DMS79 treated with DMSO at 0.1 percent for 48 hours (cell line): Measurements from ENCODE around the gene GPR55.
"Not testable (repeated sequence)": the region's sequence is repeated elsewhere in the genome, so short reads cannot be mapped to it uniquely, and the experiment has no call there.

ENCODE experiments used
- DNase-seq: peaks from one replicate; lab custom pipeline; 2025; lab: John Stamatoyannopoulos, UW

Gene GPR55, protein sequence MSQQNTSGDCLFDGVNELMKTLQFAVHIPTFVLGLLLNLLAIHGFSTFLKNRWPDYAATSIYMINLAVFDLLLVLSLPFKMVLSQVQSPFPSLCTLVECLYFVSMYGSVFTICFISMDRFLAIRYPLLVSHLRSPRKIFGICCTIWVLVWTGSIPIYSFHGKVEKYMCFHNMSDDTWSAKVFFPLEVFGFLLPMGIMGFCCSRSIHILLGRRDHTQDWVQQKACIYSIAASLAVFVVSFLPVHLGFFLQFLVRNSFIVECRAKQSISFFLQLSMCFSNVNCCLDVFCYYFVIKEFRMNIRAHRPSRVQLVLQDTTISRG

DNA sequence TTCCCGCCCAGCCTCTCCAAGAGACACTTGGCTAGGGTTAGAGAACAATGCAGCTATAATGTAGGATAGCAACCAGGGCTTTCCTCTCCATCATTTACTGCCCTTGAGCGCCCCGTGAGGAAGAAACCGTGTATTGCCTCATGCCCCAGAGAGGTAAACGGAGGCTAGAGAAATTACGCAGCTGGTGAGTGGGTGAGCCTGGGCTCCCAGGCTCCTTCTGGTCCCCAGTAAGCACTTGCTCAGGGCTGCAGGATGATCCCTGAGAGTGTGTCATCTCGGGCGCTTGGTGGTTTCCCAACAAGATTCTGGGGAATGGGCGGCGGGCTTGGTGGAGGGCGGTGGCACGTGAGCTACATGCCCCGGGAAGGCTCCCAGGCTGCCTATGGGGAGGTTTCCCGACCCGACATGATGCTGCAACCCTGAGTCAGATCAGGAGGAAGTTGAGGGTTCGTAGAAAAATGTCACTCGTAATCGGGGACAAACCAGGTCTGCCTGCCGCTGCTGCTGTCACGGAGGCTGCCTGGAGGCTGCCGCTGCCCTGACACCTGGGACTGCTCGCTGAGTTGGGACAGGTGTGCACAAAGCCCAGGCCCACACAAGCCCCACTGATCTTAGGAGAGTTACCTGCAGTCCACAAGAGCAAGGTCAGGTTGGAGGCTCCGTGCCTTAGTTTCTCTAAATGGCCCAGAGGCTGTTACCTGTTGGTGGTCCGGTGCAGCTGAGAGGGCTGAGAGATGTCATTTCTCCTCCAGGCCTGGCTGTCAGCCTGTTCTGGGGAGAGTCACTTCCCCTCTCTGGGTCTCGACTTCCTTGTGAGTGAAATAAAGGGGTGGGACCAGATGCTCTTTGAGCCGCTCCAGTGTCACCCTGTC, at the start of gene GPR55:
Gene GPR55, minus strand, starts transcription at position 773 of the 872 bp plus-strand sequence. CDS start 14,280 bp downstream, outside the sequence.
- DNase-seq, result no peak

DNA sequence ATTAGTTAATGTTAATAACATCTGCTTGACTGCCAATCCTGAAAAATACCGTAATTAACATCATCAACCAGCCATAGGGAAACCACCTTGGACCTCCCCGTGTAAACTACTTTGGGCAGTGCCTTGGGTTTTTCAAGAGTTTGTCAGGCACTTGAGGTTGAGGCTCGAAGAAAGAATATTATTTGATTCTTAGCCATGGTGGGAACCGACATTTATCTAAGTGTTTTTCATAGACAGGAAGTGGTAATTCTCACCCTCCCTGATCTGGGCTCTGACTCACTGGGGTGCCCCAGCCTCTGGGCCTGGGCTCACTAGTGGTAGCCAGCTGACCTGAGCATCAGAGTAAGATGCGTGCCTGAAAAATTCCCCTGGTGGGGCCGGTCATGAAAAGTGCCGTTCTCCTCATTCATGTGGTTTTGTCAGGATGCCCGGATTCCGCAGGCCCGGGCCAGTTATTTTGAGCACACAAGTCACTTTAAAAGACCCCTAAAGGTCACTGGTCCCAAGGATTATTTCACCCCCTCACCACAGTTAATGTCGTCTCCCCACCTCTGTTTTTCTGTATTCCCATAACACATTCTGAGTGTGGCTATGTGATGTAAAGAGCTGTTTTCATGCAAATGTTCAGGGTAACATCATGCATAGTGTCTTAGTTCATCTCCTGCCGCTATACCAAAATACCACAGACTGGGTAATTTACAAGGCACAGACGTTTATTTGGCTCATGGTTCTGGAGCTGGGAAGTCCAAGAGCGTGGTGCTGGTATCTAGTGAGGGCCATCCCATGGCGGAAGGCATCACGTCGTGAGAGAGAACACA, 49.3 kb upstream of the GPR55 start:
- DNase-seq, result no peak

DNA sequence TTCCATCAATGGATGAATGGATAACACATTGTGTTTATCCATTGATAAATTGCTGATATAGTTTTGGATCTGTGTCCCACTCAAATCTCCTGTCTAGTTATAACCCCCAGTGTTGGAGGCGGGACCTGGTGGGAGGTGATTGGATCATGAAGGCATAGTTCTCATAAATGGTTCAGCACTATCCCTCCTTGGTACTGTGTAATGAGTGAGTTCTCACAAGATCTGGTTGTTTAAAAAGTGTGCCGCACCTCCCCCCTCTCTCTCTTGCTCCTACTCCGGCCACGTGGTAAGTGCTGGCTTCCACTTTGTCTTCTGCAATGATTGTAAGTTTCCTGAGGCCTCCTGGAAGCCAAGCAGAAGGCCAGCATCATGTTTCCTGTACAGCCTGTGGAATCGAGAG, 47.0 kb upstream of the GPR55 start:
- no peak for DNase-seq

DNA sequence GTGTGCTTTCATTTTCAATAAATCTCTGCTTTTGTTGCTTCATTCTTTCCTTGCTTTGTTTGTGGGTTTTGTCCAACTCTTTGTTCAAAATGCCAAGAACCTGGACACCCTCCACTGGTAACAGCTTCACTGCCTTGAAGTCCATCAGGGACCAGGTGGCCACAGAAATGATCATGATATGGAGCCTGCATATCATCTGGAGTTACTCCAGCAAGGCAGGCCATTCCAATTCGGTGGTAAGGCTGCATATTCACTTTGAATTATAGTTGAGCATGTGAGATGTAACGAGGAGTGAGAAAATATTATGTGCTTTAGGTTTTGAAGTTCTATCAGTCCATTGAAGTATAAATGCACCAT, 44.6 kb upstream of the GPR55 start:
- DNase-seq, result no peak

DNA sequence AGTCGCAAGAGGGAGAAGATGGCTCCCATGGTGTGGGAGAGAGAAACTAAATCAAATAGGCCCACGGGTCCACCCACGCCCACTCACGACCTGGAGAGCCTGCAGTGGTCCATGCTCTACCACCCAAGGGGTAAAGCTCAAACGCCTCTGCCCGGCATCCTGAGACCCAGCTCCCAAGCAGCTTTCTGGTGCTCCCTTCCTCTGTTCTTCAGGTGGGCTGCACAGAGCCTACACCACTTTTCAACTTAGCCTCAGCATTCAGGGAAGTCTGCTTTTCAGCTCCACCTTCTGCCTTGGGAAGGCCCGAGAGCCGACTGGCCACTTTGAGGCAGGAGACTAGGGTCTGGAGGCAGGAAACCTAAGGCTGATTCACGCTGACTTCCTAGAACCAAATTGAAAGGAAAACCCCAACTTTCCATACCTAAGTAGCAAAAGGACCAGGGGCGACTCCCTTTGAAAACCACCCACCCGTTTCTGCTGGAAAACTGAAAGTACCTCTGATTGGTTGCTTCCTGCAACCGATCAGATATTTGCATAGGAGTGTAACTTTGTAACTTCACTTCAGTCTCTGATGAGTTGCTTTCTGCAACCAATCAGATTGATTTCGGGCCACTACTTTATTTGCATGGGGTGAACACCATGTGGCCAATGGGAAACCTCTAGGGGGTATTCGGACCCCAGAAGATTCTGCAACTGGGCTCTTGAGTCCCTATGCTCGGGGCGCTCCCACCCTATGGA, 44.0 kb upstream of the GPR55 start:
- DNase-seq, result no peak

DNA sequence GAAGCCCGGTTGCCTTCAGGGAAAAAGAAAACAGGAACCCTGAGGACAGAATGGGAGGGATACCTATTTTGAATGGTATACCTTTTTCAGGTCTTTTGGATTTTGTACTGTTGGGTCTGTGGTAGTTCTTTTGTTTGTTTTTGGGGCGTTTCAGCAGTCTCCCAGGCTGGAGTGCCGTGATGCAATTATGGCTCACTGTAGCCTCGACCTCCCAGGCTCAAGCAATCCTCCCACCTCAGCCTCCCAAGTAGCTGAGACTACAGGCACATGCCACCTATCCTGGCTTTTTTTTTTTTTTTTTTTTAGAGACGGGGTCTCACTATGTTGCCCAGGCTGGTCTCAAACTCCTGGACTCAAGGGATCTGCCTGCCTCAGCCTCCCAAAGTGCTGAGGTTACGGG, 43.3 kb upstream of the GPR55 start:
- DNase-seq, result not testable (repeated sequence)

DNA sequence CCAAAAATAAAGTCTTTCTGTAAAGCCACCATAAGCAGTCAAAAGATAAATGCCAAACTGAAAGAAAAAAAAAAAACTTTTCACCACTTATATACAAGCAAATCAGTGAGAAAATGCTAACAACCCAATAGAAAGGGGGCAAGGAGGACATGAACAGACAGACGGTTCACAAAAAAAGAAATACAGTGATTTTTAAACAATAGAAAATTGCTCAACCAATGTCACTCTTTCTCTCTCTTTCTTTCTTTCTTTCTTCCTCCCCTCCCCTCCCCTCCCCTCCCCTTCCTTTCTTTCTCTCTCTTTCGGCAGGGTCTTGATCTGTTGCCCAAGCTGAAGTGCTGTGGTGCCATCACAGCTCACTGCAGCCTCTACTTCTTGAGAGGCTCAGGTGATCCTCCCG, 42.1 kb upstream of the GPR55 start:
- DNase-seq, result no peak

DNA sequence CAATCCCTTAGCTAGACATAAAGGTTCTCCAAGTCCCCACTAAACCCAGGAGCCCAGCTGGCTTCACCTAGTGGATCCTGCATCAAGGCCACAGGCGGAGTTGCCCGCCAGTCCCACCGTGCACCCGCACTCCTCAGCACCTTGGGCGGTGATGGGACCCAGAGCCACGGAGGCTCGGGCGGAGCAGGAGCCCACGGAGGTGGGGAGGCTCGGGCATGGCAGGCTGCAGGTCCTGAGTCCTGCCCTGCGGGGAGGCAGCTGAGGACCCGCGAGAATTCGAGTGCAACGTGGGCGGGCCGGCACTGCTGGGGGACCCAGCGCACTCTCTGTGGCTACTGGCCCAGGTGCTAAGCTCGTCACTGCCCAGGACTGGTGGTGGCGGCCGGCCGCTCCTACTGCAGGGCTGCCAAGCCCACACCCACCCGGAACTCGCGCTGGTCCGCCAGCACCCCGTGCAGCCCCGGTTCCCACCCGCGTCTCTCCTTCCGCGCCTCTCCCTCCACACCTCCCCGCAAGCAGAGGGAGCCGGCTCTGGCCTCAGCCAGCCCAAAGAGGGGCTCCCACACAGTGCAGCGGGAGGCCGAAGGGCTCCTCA, 39.2 kb upstream of the GPR55 start:
- no peak for DNase-seq

DNA sequence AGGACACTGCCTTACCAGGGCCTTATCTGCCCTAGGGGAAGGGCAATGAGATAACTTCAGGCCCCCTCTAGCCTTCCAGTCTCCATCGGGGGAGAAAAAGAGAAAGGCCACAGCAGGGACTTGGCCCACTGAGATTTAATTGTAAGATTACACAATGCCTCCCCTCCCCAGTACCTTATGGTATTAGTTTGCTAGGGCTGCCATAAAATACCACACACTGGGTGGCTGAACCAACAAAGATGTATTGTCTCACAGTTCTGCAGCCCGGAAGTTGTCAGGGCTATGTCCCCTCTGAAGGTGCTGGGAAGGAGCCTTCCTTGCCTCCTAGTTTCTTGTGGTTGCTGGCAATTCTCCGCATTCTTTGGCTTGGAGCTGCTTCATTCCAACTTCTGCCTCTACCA, 36.0 kb upstream of the GPR55 start:
- DNase-seq, result no peak

DNA sequence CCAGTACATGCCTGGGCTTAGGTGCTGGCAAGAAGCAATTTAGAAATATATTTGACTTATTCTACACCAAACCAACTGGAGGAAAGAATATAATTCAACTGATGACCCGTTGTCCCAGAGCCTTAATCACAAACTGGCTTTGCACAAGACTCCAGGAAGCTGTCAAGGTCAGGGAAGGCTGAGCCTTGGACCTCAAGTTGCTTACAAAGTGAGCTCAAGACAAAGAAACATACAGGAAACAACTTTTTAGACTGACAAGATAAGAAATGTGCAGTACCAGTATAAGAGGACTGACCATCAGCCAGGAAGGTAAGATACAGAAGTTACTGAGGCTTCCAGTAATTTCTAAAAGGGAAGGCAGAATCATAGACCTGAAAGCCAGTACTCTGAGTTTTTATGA, 35.0 kb upstream of the GPR55 start:
- no peak for DNase-seq

DNA sequence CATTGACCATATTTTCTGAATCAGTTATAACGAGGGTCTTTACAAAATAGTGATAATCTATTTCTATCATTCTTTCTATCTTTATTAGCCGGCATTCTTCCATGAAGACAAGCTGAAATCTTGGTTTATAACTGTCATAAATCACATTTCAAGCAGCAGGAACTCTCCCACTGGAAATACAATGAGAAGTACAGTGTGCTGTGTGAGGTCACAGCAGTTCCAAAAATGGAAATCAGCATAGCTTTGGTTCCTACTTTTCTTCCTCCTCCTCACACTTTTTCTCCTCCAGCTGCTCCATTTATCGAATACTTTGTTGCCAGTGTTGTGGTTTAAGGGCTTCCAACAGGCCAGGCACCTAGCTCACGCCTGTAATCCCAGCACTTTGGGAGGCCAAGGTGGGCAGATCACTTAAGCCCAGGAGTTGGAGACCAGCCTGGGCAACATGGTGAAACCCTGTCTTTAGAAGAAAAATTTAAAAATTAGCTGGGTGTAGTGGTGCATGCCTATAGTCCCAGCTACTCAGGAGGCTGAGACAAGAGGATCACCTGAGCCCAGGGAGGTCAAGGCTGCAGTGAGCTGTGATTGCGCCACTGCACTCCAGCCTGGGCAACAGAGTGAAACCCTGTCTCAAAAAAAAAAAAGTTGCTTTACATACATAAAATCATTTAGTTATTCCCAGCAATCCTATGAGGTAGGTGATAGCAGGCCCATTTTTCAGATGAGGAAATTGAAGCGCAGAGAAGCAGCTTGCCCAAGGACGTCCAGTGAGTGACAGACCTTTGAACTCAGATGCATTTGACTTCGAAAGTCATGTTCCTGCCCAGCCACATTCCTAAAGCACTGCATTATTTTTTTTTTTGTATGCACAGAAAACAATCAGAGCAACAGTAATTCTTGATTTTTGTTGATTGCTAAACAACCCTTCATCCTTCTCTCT, 34.0 kb upstream of the GPR55 start:
- DNase-seq, result no peak

DNA sequence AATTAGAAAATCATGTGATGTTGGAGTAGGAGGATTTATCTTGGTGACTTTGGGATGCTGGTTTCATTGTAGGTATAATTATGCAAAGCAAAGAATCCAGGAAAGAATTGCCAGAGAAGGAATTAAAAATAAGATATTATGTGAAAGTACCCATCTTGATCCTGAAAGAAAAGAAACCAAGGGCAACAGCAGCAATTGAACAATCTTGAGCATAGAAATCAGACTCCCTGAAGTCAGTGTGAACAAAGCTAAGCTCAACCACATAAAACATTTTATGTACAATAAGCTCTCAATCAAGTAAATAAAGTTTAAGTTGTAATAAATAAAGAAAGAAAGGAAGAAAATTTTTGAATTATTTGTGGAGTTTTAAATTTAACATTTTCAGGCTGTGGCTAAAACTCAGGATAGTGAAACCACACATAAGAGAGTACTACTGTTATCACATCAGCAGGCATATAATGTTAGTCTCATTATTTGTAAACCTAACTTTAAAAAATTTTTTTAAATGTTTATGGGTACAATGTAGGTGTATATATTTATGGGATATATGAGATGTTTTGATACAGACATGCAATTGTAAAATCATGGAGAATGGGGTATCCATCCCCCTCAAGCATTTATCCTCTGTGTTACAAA, 32.8 kb upstream of the GPR55 start:
- no peak for DNase-seq

DNA sequence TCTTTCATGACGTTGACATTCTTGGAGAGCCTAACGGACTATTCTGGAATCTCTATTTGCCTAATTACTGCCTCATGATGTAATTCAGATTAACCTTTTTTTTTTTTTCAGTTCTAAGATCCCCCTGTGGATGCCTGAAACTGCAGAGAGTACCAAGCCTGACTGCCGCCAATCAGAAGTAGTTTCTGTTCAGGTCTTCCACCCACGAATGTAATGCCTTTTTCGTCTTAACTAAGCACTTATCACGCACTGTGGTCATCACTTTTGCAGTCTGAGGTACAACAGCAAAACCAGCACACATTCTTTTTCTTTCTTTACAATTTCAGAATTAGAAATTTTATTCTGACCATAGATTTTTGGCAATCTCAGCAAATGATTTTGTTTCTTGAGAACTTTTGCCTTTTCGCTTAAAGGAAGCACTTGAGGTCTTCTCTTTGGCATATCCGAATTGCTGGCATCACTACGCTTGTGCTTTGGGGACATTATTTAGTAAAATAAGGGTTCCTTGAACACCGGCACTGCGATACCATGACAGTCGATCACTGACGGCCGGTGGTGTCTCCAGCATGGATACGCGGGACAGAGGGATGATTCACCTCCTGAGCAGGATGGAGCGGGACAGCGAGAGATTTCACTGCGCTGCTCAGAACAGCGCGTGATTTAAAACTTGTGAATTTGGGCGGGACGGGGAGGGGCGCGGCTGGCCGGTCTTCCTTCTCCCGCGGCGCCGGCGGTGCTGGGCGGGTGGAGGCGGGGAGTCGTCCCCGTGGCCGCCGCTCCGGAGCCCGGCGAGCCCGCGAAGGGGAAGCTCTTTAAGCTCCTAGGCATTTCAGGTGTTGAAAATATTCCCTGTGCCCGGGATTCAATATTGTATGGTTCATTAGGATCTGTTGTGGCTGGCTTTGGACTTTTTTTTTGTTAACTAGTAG, 32.0 kb upstream of the GPR55 start:
- peak; percentile 44 for DNase-seq

DNA sequence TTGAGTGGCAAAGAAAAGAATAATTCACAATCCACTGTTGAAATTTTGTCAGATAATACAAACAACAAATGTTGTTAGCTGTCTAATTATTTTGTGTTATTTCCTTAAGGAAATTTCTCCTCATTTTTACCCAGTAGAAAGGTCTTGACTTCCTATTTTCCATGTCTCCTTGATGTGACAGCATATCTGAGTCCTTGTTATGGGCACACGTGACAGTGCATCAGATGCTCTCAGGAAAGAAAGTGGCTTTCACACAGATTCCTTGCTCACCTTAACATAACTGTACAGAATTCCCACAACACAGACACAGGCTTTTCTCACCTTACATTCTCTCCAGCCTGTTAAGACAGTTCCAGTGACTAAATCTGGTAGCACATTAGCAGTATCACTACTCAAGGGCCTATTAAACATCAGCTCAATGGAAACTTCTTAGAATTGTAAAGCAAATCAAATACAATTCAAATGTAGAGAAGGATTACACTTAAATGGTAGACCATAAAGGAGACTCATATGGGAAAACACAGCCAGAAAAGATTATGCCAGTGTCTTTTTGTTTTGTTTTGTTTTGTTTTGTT, 30.2 kb upstream of the GPR55 start:
- DNase-seq, result no peak

DNA sequence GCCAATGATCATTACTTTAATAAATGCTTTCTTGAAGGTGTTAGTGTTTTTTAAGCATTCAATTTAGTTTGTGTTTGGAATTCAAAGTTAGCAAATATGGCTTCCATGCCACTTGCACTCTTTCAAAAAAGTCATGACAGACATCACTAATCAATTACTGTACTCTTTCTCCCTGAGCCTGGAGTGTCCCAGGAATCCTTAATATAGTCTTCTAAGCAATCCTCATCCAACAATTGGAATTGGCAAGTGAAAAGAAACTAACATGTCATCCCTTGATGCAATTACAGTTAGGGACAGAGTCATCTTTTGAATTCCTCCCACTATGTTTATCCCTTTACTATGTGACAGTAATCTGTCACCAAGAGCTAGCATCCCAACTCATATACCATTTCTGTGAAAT, 29.7 kb upstream of the GPR55 start:
- no peak for DNase-seq

DNA sequence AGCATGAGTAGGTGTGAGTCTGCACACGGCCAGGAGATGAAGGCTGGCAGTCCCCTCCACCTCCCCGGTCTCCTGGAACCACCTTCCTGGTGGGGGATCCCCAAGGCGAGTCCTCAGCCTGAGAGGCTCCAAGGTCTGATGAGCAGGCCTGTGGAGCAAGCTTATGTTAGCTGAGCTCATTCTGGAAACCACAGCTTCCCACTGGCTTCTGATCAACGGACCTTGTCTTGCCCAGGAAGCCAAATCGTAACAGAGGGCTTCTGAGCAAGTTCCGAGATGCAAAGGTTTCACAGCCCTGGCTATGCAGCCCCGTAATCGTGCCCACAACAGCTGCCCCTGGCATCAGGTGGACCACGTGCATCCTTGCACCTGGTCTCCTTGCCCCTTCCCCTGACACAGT, 28.8 kb upstream of the GPR55 start:
- no peak for DNase-seq

DNA sequence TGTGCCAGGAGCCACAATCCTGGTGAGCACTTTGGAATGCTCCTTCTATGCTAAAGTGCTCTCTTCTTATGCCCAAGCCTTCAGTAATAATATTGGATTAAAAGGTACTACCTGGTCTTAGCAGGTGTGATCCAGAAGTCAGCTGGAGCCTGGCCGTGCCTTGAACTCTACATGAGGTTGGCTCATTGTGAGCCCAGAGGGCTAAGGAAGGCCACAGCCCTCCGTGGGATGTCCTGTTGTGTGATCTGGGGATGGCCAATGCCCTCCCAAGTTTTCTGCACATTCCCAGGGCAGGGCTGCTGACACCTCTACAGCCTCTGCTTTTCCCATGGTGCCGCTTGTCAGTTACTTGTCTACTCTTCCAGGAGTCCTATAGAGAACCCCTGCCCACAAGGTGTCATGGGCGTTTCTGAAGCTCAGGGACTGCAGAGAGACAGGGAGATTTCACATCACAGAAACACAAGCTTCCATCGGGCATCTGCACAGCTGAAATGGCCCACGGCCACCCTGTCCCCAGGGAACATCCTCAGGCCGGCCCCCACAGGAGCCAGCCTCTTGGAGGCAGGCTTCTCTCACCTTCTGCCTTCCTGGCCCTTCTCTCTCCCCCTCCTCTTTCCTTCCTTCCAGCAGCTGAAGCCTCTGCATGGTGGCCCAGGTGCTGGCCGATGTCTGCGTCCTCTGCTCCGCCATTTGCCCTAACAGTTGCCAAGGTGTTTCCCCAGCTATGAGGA, 27.3 kb upstream of the GPR55 start:
- no peak for DNase-seq

DNA sequence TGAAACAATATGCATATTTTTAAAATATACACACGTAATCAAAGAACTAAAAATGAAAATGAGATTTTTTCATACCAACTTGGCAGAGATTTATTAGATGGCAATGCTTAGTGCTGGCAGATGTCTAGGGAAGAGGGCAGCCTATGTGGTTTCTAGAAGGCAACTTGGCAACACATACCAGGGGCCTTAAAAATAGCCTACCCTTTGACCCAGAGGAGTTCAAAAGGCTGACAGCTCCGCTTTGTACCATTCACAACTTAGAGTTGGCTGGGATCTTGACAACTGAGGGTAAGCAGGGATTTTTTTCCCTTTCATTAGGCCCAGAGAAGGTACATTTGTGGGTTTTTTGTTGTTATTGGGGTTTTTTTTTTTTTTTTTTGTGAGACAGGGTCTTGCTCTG, 26.4 kb upstream of the GPR55 start:
- no peak for DNase-seq
